ENCODE data around the gene OR1A1.
"Not testable (repeated sequence)": the region's sequence is repeated elsewhere in the genome, so short reads cannot be mapped to it uniquely, and the experiment has no call there.

OR1A1 gene, protein sequence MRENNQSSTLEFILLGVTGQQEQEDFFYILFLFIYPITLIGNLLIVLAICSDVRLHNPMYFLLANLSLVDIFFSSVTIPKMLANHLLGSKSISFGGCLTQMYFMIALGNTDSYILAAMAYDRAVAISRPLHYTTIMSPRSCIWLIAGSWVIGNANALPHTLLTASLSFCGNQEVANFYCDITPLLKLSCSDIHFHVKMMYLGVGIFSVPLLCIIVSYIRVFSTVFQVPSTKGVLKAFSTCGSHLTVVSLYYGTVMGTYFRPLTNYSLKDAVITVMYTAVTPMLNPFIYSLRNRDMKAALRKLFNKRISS
- total RNA-seq, result 0 to 0.54 (median 0) reads per million in 4 donors

DNA sequence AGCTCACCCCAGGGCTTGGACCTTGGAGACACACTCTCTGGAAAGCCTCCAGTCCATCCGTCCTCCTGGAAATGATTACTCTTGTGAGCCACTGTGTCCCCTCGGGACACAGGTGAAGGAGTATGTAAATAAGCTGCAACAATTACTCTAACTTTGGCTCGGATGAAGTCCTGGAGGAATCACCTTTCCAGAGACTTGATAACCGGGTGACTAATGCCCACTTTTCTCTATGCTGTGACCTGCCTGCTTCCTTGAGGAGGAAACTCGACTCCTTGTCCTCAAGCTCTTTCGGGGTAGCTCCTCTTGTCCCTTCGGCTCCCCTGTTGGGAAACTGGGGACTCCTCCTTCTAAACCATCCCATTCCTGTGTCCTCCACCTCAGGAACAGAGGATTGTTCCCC lies at the start of gene OR1A1:
Gene OR1A1, plus strand, starts transcription at position 301 of the 400 bp plus-strand sequence. CDS start 7,954 bp downstream, outside the sequence.
- DNase-seq, result no peak

GRCh38 chr17:3167574-3167973 lies 39.9 kb upstream of the OR1A1 start:
- DNase-seq, result no peak

DNA sequence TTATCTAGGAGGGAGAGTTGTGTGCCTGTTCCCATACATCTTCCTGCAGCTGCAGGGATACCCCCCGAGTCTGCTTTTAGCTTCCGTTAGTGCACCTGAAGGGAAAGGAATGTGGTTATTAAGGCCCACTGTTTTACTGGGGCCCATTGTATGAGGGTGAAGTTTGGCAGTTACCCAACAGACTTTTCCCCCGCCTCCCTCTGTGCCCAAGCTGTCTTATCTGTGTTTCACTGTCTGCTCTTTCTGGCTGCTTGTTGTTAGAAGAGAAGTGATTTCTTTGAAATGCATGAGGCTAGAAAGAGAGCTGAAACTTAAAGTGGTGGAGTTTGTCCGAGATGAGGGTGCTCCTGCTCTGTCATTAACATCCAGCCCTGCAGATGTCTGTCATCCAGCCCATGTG lies 17.5 kb upstream of the OR1A1 start:
- no peak for DNase-seq

GRCh38 chr17:3197219-3197618 lies 10.2 kb upstream of the OR1A1 start, which contains the start of gene OR1A2:
OR1A2 (plus strand) TSS chr17:3197519; CDS start chr17:3197519, 0 bp downstream.
- DNase-seq, result no peak

DNA sequence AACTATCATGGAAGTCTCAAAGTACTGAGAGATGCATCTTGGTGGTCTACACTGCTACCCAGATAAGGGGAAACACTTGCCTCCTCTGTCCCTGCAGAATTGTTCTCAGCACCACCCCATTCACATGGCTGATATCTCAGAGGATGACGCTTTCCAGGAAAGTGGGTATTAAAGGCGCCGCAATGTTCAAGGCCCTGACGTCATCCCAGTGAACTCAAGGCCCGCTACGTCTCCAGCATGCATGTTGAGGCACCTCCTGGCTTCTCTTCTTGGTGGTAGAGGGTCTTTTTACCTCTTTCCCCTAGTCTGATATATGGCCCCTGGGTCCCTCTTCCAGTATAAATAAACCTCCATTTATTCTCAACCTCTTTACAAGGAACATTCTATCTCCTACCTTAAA lies 1.0 kb downstream of the OR1A1 start:
- DNase-seq, result no peak

DNA sequence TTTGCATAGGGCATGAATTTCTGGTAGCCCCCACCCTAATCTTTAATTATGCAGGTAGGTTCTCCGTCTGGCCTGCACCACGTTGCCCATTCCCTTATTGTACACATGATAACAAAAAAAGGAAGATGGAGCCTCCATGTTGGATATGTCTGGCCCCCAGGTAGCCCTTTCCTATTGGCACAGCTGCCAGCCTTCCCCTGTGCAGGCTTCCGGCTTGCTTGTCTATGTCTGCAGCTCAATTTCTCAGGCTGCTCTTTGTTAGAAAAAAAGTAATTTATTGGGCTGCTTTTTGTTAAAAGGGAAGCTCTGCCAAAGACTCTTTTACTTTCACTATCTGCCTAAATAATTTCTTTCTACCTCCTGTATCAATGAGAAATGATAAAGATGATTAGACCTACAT lies 5.5 kb downstream of the OR1A1 start:
- no peak for DNase-seq

GRCh38 chr17:3213587-3213986 lies 6.1 kb downstream of the OR1A1 start:
- no peak for DNase-seq

- DNase-seq, result not testable (repeated sequence)
Measured at GRCh38 chr17:3219978-3220377, 12.5 kb downstream of the OR1A1 start.

DNA sequence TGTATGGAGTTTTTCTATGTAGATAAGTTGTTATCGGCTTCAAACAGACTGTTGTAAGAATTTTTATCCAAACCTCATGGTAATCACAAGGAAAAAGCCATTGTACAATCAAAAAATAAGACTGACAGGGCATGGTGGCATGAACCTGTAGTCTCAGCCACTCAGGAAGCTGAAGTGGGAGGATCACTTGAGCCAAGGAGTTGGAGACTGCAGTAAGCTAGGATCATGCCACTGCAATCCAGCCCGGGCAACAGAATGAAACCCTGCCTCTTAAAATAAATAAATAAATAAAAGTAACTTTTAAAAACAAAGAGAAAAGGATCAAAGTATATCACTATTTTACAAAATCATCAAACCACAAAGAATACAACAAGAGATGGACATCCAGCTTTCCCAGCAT lies 14.4 kb downstream of the OR1A1 start:
- DNase-seq, result no peak

DNA sequence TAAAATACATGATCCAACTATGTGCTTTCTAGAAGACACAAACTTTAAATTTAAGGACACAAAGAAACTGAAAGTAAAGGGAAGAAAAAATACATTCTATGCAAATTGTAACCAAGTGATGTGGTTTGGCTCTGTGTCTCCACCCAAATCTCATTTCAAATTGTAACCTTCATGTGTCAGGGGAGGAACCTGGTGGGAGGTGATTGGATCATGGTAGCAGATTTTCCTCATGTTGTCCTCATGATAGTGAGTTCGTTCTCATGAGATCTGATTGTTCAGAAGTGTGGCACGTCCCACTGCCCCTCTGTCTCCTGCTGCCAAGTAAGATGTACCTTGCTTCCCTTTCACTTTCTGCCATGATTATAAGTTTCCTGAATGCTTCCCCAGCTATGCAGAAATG lies 15.0 kb downstream of the OR1A1 start:
- no peak for DNase-seq

- DNase-seq, result not testable (repeated sequence)
Measured at GRCh38 chr17:3224721-3225352, 17.4 kb downstream of the OR1A1 start.

DNA sequence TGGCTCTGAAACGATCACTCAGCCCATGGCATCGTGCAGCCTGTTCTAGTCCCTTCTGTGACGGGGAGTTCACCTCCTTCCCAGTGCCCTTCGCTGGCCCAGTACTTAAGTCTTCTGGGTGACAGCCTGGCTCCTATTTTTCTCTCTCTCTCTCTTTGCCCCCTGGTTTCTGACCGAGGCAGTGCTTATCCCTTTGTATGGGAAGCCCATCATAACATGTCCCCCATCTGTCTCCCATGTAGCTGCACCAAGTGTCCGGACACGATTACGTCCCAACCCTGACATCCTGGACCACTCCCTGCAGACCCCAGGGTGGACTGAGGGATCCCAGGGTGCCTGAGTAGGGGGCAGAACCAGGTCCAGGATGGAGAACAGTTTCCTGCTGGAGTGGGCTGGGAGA lies 24.8 kb downstream of the OR1A1 start:
- DNase-seq, result not testable (repeated sequence)

GRCh38 chr17:3238685-3239084 lies 31.2 kb downstream of the OR1A1 start:
- not testable (repeated sequence) for DNase-seq

- not testable (repeated sequence) for DNase-seq
Measured at GRCh38 chr17:3241044-3241443, 33.6 kb downstream of the OR1A1 start.

DNA sequence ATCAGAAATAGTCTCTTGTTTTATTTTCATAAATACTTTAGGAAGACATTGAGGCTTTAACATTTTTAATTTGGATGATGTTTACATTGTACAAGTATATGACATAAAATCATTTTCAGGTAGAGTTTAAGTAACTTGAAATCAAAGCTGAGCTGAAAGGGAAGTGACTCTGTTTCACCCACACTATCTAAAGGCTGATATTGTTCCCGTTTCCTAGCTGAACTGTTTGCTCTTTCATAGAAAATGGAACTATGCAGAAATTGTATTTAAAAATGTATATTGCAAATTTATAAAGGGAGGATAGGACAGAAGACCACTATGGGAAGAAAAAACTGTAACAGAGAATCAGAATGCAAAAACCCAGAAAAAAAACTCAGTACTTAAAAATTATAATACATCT lies 37.4 kb downstream of the OR1A1 start:
- DNase-seq, result not testable (repeated sequence)

GRCh38 chr17:3249013-3249412 lies 41.5 kb downstream of the OR1A1 start:
- not testable (repeated sequence) for DNase-seq

GRCh38 chr17:3256575-3256974 lies 49.1 kb downstream of the OR1A1 start:
- no peak for DNase-seq

GRCh38 chr17:3260163-3260562 lies 52.7 kb downstream of the OR1A1 start:
- no peak for DNase-seq

DNA sequence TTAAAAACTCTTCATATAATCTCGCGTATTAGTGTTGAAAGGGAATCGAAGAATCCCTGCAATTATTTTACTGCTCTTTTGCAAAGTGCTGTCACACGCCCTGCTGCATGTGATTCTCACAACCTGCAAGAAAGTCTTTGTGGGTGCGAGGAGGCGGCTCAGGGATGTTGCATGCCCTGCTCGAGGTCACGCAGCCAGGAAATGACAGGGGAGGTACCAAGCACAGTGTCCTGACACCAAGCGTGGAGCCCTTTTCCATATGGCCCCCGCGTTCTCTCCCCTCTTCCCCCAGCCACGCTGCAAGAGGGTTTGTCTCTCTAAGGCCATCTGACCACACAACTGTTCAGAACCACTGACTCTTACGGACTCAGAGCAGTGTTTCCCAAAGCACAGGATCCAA lies 53.1 kb downstream of the OR1A1 start:
- DNase-seq, result no peak
